Endothelial cell of umbilical vein (primary cell): ENCODE results near the gene KCTD20. TPM values are rescaled to one million over a fixed set of nuclear protein-coding genes. Genes with fewer than 3 reads are reported as not detected.

Experiments
- BruUV-seq: library from RNA; stranded (reverse); fragments of 400-500 nt; replicated peaks from 2 replicates; lab custom pipeline; 2021; lab: Mats Ljungman, UMichigan
- CTCF ChIA-PET: fragments of 300-600, 350-600 bp; sonication (Branson Sonifier 250); formaldehyde crosslinking; loops from one replicate; lab custom pipeline; 2021; ENCODE audit warnings: antibody characterized with exemption, inconsistent platforms; lab: Charles Lee
- POLR2A ChIA-PET: fragments of 300-600, 350-600 bp; sonication (Branson Sonifier 250); formaldehyde crosslinking; loops from one replicate; lab custom pipeline; 2021; ENCODE audit warnings: antibody characterized with exemption, inconsistent platforms; lab: Charles Lee
- DNase-seq: peaks from one replicate; pipeline ENCODE4 v3.0.0-alpha.2; 2011; ENCODE audit warnings: low read depth, low spot score
- FAIRE-seq: peaks from 2 replicates; lab custom pipeline; 2011; peaks lifted over from hg19 to GRCh38; lab: Jason Lieb, UNC
- H2AFZ ChIP-seq: 2 replicates; pipeline ENCODE4 v1.6.0; 2012; ENCODE audit warnings: low read depth, low read length, control low read depth, inconsistent platforms
- H3K27ac ChIP-seq: 2 replicates; pipeline ENCODE4 v1.5.1; 2011; ENCODE audit warnings: low read depth, mild to moderate bottlenecking, control low read depth, low read length, moderate library complexity; ENCODE audit not compliant: insufficient read depth
- H3K27me3 ChIP-seq, 2 experiments: 2 replicates each; pipeline versions ENCODE4 v1.6.0 to v1.6.1; 2011; ENCODE audit warnings: low read length in 2 of 2, mixed read lengths in 1 of 2; ENCODE audit not compliant: control insufficient read depth in 2 of 2, insufficient read depth in 2 of 2
- H3K36me3 ChIP-seq, 2 experiments: 2 replicates in 1 of 2; 3 replicates in 1 of 2; pipeline ENCODE4 v1.5.1; 2011; ENCODE audit warnings: low read length in 2 of 2, mild to moderate bottlenecking in 1 of 2, moderate library complexity in 1 of 2; ENCODE audit not compliant: control insufficient read depth in 2 of 2, insufficient read depth in 2 of 2; ENCODE audit errors: extremely low read depth in 1 of 2
- H3K4me1 ChIP-seq: 3 replicates; pipeline ENCODE4 v1.5.1; 2011; ENCODE audit warnings: mild to moderate bottlenecking, low read length; ENCODE audit not compliant: control insufficient read depth, insufficient read depth; ENCODE audit errors: extremely low read depth
- H3K4me2 ChIP-seq: 2 replicates; pipeline ENCODE4 v1.6.1; 2011; ENCODE audit warnings: low read length, control low read depth, mixed read lengths; ENCODE audit not compliant: insufficient read depth
- H3K4me3 ChIP-seq, 3 experiments: fragments of 200-600 bp in 1 of 3; sonication (generic), shearing (Covaris generic) in 1 of 3; replicated peaks in 1 of 3; 2 replicates each; pipeline ENCODE4 v1.5.1; 2011 to 2016; ENCODE audit warnings: control low read depth in 3 of 3, low read length in 3 of 3, mild to moderate bottlenecking in 2 of 3, inconsistent platforms in 1 of 3, low read depth in 1 of 3, moderate library complexity in 1 of 3; ENCODE audit not compliant: insufficient read depth in 1 of 3
- H3K79me2 ChIP-seq: 2 replicates; pipeline ENCODE4 v1.6.0; 2012; ENCODE audit warnings: low read length, inconsistent platforms; ENCODE audit not compliant: control insufficient read depth, insufficient read depth
- H3K9ac ChIP-seq: replicated peaks from 2 replicates; pipeline ENCODE3; 2011; ENCODE audit warnings: low read length, control low read depth; ENCODE audit not compliant: insufficient read depth; ENCODE audit errors: extremely low read depth
- H3K9me1 ChIP-seq: replicated peaks from 3 replicates; pipeline ENCODE4 v1.6.0; 2011; ENCODE audit warnings: mild to moderate bottlenecking, low read length; ENCODE audit not compliant: control insufficient read depth, insufficient read depth; ENCODE audit errors: extremely low read depth
- H3K9me3 ChIP-seq: replicated peaks from 2 replicates; pipeline ENCODE4 v1.5.1; 2012; ENCODE audit warnings: low read length, inconsistent platforms; ENCODE audit not compliant: control insufficient read depth, insufficient read depth
- H4K20me1 ChIP-seq: replicated peaks from 2 replicates; pipeline ENCODE3; 2011; ENCODE audit warnings: mild to moderate bottlenecking, low read length; ENCODE audit not compliant: control insufficient read depth, insufficient read depth; ENCODE audit errors: extremely low read depth
- CTCF ChIP-seq, 2 donors: IDR thresholded peaks; 1 replicate in 1 of 2; 2 replicates in 1 of 2; pipeline ENCODE4 v1.5.1; 2011; ENCODE audit warnings: low read length in 2 of 2, mild to moderate bottlenecking in 2 of 2, moderate library complexity in 2 of 2, control low read depth in 1 of 2, inconsistent platforms in 1 of 2, low read depth in 1 of 2; ENCODE audit not compliant: insufficient read depth in 1 of 2; ENCODE audit errors: extremely low read depth in 1 of 2
- EZH2 ChIP-seq: IDR thresholded peaks from 2 replicates; pipeline ENCODE4 v1.6.1; 2012; ENCODE audit warnings: borderline replicate concordance, low read depth, mild to moderate bottlenecking, moderate library complexity, low read length, inconsistent platforms; ENCODE audit not compliant: severe bottlenecking
- FOS ChIP-seq: IDR thresholded peaks from 2 replicates; pipeline ENCODE4 v1.6.1; 2011; ENCODE audit warnings: mild to moderate bottlenecking, low read length, moderate library complexity, borderline replicate concordance; ENCODE audit not compliant: insufficient read depth
- GATA2 ChIP-seq: IDR thresholded peaks from 2 replicates; pipeline ENCODE4 v1.7.0; 2011; ENCODE audit warnings: low read depth, mild to moderate bottlenecking, moderate library complexity, mixed read lengths, low read length; ENCODE audit not compliant: insufficient read length, insufficient read depth
- JUN ChIP-seq: IDR thresholded peaks from 2 replicates; pipeline ENCODE4 v1.6.1; 2011; ENCODE audit warnings: borderline replicate concordance, low read depth; ENCODE audit not compliant: insufficient read length, insufficient read depth
- MAX ChIP-seq: IDR thresholded peaks from 2 replicates; pipeline ENCODE4 v1.6.1; 2011; ENCODE audit not compliant: insufficient read depth, insufficient read length
- MYC ChIP-seq: IDR thresholded peaks from one replicate; pipeline ENCODE4 v1.6.1; 2011; ENCODE audit warnings: mild to moderate bottlenecking, low read depth, low read length
- POLR2A ChIP-seq: IDR thresholded peaks from 2 replicates; pipeline ENCODE4 v1.6.1; 2012; ENCODE audit warnings: low read depth, mild to moderate bottlenecking, control low read depth, low read length
- POLR2AphosphoS5 ChIP-seq: IDR thresholded peaks from 2 replicates; pipeline ENCODE4 v1.6.1; 2012; ENCODE audit warnings: low read depth, mild to moderate bottlenecking, control low read depth, low read length, moderate library complexity; ENCODE audit not compliant: insufficient read depth
- dilution Hi-C: fragments of 300-500 bp; cut with MboI; formaldehyde crosslinking; loops from one replicate; pipeline ENCODE4 v1.15.0; 2019; ENCODE audit warnings: low sequenced_read_pairs; ENCODE audit not compliant: extremely low pct_ligation_motif_present
- intact Hi-C: fragments of 100-400 bp; cut with micrococcal nuclease; formaldehyde crosslinking; loops from one replicate; pipeline ENCODE4 v1.10.0; 2022
- polyA plus RNA-seq, 4 experiments: library from polyadenylated mRNA; depleted of rRNA in 3 of 4; stranded (reverse) in 3 of 4; unstranded in 1 of 4; fragments of >200 nt; gene quantifications; 2 replicates each; pipeline versions ENCODE4 v1.2.1 to v1.2.3, GENCODE V29; 2011 to 2012; ENCODE audit warnings: missing spikeins in 1 of 4
- total RNA-seq: library from RNA; stranded (reverse); gene quantifications from 2 replicates; pipeline ENCODE4 v1.2.3, GENCODE V29; 2021

KCTD20 gene
- total and polyA plus RNA-seq, 2 donors (not counting 3 experiments of a cell fraction or from before 2014, with no cell fraction given): 26.2 to 47.2 TPM

GRCh38 chr6:36515844-36516243 lies 73.0 kb downstream of the KCTD20 start:
- TF ChIP-seq CTCF (IDR thresholded peaks at IDR 0.05; ENCODE audit: extremely low read depth in 1 of 2, insufficient read depth in 1 of 2, low read depth in 1 of 2, low read length in 2 of 2) (no peak), MAX (no peak), FOS (no peak), MYC (no peak), EZH2 (no peak), POLR2A (no peak), JUN (no peak), POLR2AphosphoS5 (no peak), GATA2 (no peak)
- Histone ChIP-seq H3K4me1 (no peaks in the 10 kb centered on the region), H3K79me2 (no peaks in the 10 kb centered on the region), H3K27ac (no peak overlapping the region), H2AFZ (no peak overlapping the region), H3K36me3 (peaks cover 13 to 16% of the 10 kb centered on the region in 2 experiments), H3K9me3 (no peaks in the 10 kb centered on the region), H3K9me1 (no peaks in the 10 kb centered on the region), H3K9ac (no peak overlapping the region), H3K4me3 (no peak overlapping the region), H4K20me1 (no peaks in the 10 kb centered on the region), H3K27me3 (no peaks in the 10 kb centered on the region), H3K4me2 (no peak overlapping the region)
- CTCF ChIA-PET: no interaction called here
- intact Hi-C loops: no loop called here
- no peak for DNase-seq
- dilution Hi-C loops: no loop called here
- POLR2A ChIA-PET: no interaction called here
- BruUV-seq: no TSS peak
- no peak for FAIRE-seq
